ENCODE results near the gene GPR45. TPM values are rescaled to one million over a fixed set of nuclear protein-coding genes. Genes with fewer than 3 reads are reported as not detected.

The GPR45 gene
- total RNA-seq (not detected), polyA plus RNA-seq (ENCODE audit: insufficient read length in 6 of 6) (under 1 TPM in 1 of 6 donors, not detected in 5; 0.17 TPM)
- long read RNA-seq, donor 1 = 0 reads
- long read RNA-seq, donor 2 = 0 reads
- long read RNA-seq, donor 3 = 0 reads
- long read RNA-seq, donor 4 = 0 reads
- long read RNA-seq, donor 5 = 0 reads
- long read RNA-seq, donor 6 = 0 reads
- long read RNA-seq, donor 7 = 0 reads
- long read RNA-seq, donor 8 = 0 reads
- long read RNA-seq, donor 9 = 0 reads
- long read RNA-seq, donor 10 = 0 reads
- long read RNA-seq, donor 11, partial matches to known transcripts = 0 of 3 reads
- long read RNA-seq, donor 11, other reads (novel, unspliced or antisense) = 0 of 3 reads
- long read RNA-seq, donor 12 = 0 reads

GRCh38 chr2:105241443-105241842, at the start of gene GPR45:
Gene GPR45, plus strand, starts transcription at chr2:105241743. Its CDS starts 116 bp downstream, at chr2:105241859.
- H3K4me3 ChIP-seq = no peak within 1 kb of the TSS
- H3K27ac ChIP-seq = no peak within 1 kb of the TSS
- no peaks in the 10 kb centered on the region for H3K9me3 ChIP-seq
- H3K27me3 ChIP-seq = peaks cover 0 to 12% of the 10 kb centered on the region in 2 donors
- no peaks in the 10 kb centered on the region for H3K36me3 ChIP-seq
- intact Hi-C loops (cut with DNase I) = no loop called here
- DNase-seq (no peak), ATAC-seq (no peak)
- H3K4me1 ChIP-seq = peaks cover 0 to 4% of the 10 kb centered on the region in 2 donors
- no peak for TF ChIP-seq CTCF (IDR thresholded peaks at IDR 0.05)

- no peak overlapping the region for H3K27ac ChIP-seq
- TF ChIP-seq CTCF (IDR thresholded peaks at IDR 0.05) = no peak
- intact Hi-C loops (cut with DNase I) = no loop called here
- peaks cover 0 to 6% of the 10 kb centered on the region in 2 donors for H3K9me3 ChIP-seq
- ATAC-seq (no peak), DNase-seq (no peak)
- no peak overlapping the region for H3K4me3 ChIP-seq
- no peaks in the 10 kb centered on the region for H3K36me3 ChIP-seq
- H3K27me3 ChIP-seq = peaks cover 0 to 9% of the 10 kb centered on the region in 2 donors
- no peaks in the 10 kb centered on the region for H3K4me1 ChIP-seq
These were observed 47.4 kb upstream of the GPR45 start for GRCh38 chr2:105194022-105194675.

- DNase-seq (no peak), ATAC-seq (no peak)
- Histone ChIP-seq H3K36me3 (no peaks in the 10 kb centered on the region), H3K4me3 (no peak overlapping the region), H3K9me3 (no peaks in the 10 kb centered on the region), H3K4me1 (no peaks in the 10 kb centered on the region), H3K27ac (no peak overlapping the region), H3K27me3 (peaks cover 0 to 9% of the 10 kb centered on the region in 2 donors)
- TF ChIP-seq CTCF (IDR thresholded peaks at IDR 0.05) = no peak
- intact Hi-C loops (cut with DNase I) = no loop called here
These were observed 44.9 kb upstream of the GPR45 start for GRCh38 chr2:105196651-105197050.

- ATAC-seq (no peak), DNase-seq (no peak)
- H3K9me3 ChIP-seq = no peaks in the 10 kb centered on the region
- intact Hi-C loops (cut with DNase I) = no loop called here
- H3K27ac ChIP-seq = no peak overlapping the region
- TF ChIP-seq CTCF (IDR thresholded peaks at IDR 0.05) = no peak
- no peak overlapping the region for H3K4me3 ChIP-seq
- no peaks in the 10 kb centered on the region for H3K4me1 ChIP-seq
- no peaks in the 10 kb centered on the region for H3K36me3 ChIP-seq
- H3K27me3 ChIP-seq = no peaks in the 10 kb centered on the region
These were observed 25.9 kb upstream of the GPR45 start for GRCh38 chr2:105215586-105216192.

- no peaks in the 10 kb centered on the region for H3K27me3 ChIP-seq
- H3K9me3 ChIP-seq = no peaks in the 10 kb centered on the region
- ATAC-seq (no peak), DNase-seq (no peak)
- H3K27ac ChIP-seq = no peak overlapping the region
- intact Hi-C loops (cut with DNase I) = no loop called here
- no peaks in the 10 kb centered on the region for H3K4me1 ChIP-seq
- no peaks in the 10 kb centered on the region for H3K36me3 ChIP-seq
- TF ChIP-seq CTCF (IDR thresholded peaks at IDR 0.05) = no peak
- no peak overlapping the region for H3K4me3 ChIP-seq
These were observed 20.9 kb upstream of the GPR45 start for GRCh38 chr2:105220604-105221003.
